ENCODE measurements around the gene RAMP3.
A peak's percentile ranks its signal among the peaks of the same experiment; 100 is the strongest.
"Not testable (repeated sequence)": the region's sequence is repeated elsewhere in the genome, so short reads cannot be mapped to it uniquely, and the experiment has no call there.

Gene RAMP3

GRCh38 chr7:45132708-45133320 is 24.8 kb upstream of the RAMP3 start:
- DNase-seq: no peak

DNA sequence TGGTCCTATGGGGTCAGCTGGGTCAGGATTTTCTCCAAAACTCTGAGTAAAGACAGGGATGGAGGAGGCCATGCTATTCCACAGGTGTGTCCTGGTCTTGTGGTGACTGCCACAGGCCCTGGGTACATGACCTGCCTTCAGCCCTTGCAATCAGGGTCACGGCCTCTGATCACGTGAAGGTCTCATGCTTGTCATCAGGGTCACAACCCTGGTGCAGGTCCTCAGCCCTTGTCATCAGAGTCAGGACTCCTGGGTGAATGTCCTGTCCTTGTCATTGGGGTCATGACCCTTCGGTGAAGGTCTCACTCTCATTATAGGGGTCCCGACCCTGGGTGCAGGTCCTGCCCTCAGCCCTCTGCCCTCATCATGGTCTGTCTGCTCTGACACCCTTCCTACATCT is 24.2 kb upstream of the RAMP3 start:
- no peak for DNase-seq

DNA sequence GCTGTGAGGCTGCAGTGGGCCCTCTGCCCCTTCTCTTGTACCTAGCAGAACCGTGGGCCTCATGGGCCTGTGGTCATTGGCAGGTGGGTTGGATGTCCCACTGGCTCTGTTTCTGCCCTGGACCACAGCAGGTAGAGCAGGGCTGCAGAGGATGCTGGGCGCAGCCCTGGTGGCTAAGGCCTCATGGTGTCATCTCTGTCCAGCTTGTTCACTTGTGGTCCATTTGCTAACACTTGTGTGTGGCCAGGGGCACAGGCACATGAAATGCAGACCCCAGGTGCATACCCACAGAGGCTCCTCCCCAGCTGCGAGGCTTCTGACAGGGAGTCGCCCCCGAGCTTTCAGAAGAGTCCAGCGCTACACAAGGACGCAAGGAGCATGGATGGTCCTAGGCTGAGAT is 23.7 kb upstream of the RAMP3 start:
- no peak for DNase-seq

DNA sequence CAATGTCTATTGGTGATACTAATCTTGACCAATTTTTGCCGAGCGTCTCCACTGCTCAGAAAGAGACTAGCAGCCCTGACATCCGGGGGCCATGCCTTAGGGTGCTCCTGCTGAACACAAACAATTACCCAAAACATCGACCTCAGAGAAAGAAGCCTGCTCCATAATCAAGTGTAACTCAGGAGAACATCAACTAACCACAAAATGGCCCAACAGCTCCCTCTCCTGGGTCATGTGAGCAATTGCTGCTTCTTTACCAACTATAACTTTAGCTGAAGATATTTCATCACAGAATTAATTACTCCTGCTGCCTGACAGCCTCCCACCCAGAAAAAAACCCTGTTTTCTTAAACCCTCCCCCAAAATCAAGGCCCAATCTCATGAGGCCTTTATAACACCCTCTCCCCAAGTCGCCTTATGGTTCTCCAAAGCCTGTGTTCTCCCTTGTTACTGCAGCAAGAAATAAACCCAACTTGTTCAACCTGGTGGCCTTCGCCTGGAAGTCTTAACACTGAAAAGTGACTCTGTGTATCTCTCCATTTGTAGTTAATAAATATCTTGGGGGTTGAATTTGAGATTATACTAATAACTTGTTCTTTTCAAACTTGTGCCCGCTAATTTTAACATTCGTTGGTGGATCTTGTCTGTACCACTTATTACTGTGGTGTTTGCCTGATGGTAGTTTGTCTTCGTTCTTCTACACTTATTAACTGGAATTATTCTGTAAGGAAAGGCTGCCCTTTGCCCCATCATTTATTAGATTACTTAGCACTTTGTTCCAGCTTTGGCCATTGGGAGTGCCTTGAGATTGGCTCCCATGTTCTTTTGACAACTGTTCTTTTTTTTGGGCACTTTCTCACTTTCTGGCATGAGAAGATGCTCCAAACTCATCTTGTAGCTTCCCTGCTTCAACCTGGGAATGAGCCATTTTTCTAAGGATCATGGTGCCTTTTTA is 21.2 kb upstream of the RAMP3 start:
- peak; percentile 59 to 77 for DNase-seq

DNA sequence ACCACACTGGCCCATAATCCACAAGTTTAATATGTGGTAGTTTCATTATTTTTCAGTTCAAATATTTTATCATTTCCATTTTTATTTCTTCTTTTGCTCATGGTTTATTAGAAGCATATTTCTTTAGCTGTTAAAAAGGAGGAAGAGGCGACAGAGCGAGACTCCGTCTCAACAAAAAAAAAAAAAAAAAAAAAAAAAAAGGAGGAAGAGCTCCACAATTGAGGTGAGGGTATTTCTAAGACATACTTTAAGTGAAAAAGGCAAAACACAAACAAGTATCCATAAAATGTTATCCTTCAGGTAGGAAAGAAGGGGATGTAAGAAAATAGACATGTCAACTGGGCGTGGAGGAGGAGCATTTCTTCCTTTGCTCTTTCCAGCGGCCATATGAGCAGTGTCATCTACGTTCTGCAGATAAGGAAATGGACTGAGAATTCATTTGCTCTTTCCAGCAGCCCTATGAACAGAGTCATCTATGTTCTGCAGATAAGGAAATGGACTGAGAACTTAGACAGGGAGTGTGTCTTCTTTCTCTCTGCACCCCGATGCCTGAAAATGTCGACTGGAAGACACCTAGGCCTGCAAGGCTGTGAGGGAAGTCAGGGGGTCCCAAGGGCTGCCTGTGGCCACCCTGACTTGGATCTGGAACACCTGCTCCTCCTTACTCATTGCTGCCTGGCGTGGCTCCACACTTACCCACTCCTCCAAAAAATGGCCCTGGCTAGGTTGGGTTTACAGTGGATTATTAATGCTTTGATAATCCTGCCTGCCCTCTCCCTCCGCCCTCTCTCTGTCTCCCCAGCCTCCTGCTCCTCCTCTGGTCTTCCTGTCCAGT is 18.9 kb upstream of the RAMP3 start:
- no peak for DNase-seq

DNA sequence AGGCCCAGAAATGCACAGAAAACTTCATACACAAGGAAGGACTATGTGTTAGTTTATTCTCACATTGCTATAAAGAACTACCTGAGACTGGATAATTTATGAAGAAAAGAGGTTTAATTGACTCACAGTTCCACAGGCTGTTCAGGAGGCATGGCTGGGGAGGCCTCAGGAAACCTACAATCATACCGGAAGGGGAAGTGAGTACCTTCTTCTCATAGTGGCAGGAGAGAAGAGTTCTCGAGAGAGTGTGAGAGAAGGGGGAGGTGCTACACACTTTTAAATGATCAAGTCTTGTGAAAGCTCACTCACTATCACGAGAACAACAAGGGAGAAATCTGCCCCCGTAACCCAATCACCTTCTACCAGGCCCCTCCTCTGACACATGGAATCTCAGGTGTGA is 16.8 kb upstream of the RAMP3 start:
- no peak for DNase-seq

DNA sequence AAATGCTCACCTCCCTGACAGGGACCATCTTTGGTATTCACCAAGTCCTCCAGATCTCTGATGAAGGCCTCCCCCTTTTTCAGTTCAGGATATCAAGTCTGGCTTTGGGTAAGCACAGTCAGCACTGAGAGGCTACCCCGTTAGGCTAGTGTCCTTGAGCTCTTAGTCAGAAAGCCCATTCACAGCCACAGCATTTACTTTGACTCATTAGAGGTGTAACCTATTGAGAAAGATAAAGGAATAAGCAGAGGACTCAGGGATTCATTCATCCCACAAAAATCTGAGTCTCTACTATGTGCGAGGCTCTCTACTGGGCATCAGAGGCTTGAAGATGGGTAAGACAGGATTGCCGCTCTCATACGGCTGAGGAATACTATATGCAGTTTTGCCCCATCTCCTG is 14.0 kb upstream of the RAMP3 start:
- no peak for DNase-seq

GRCh38 chr7:45145881-45146280 is 11.7 kb upstream of the RAMP3 start:
- DNase-seq: no peak

DNA sequence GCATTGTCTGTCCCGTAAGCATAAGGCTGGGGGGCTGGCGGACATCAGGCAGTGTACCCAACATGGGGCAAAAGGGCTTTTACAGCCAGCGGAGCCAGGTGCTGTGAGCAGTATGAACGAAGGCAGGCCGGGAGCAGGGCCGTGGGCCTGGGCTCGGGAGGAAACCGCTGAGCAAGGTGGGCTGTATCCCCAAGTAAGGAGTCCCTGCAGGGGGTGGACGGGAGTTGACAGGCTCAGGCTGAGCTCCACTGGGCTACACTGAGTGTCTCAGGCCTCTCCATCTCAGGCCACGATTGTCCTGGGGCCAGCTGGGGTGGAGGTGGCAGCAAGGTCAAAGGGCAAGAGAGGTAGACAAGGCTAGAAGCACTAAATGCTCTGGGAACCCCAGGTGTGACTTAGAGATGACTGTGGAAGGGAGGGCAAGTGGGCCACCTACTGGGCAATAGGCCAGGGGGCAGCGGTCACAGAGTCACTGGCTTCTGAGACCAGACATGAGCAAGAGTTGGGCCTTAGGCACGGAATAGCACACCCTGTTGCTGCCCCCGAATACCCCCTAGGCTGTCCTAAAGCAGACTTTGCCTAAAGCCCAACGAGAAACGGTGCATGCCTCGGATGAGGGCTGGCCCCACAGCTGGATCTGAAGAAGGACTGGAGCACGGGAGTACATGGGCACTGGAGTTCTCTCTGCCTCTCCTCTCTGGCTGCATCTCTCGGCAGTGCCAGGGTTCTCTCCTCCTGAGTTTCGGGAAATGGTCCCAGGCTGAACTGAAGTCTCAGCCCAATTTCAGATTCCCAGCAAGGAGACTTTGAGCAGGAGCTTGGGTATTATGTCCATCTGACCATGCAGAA is 10.8 kb upstream of the RAMP3 start:
- DNase-seq: no peak

DNA sequence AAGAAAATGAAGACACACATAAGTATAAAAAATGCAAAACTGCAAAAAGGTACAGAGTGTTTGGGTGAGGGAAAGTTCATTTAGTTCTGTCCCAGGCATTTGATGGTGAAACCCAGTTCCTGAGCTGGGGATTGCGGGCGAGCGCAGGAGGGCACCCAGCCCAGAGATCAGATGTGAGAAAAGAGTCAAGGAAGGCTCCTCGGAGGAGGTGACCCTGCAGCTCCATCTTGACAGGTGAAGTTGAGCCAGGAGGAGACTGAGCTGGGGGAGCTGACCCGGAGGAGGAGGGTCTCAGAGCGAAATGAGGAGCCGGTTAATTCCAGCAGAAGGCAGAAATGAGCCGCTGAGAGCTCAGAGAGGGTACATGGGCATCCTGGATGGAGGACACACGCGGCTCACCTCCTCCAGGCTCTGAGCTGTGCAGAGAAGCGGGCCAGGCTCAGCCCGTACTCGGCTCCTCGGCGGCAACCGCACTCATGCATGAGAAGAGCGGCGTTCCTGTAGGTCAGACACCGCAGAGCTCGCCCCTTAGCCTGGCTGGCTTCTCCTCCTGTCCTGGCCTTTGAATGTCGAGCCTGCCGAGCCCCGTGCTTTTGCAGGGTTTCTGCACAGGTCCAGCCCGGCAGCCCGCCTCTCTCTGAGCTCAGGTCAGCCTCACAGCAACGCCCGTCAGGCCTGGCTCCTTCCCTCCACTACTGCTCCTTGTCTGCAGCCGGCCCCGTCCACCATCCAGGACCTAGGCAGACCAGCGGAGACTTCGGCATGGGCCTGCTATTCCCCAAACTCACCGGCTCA is 9.5 kb upstream of the RAMP3 start:
- DNase-seq: no peak

GRCh38 chr7:45148653-45148973 is 9.0 kb upstream of the RAMP3 start:
- DNase-seq: no peak

GRCh38 chr7:45149606-45150005 is 8.0 kb upstream of the RAMP3 start:
- no peak for DNase-seq

DNA sequence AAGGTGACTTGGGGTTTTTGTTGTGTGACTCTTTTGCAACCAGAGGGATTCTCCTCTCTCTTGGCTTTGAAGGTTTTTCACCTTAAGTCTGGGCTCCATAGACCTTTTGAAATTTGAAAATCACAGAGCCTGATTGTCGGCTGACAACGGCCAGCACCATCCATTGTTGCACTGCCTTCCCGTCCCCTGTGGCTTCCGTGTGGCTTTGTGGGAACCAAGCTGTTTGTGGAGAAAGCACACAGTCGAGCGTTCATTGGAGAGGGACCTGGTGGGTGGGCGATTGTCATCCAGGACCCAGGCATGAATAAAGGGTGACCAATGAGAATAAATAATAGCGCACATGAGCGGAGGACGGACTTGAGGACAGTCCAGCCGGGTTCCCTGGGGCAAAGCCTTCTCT is 7.4 kb upstream of the RAMP3 start:
- DNase-seq: no peak

GRCh38 chr7:45151131-45151684 is 6.4 kb upstream of the RAMP3 start:
- DNase-seq: no peak

GRCh38 chr7:45151967-45152366 is 5.6 kb upstream of the RAMP3 start:
- no peak for DNase-seq

GRCh38 chr7:45153233-45153632 is 4.4 kb upstream of the RAMP3 start:
- no peak for DNase-seq

DNA sequence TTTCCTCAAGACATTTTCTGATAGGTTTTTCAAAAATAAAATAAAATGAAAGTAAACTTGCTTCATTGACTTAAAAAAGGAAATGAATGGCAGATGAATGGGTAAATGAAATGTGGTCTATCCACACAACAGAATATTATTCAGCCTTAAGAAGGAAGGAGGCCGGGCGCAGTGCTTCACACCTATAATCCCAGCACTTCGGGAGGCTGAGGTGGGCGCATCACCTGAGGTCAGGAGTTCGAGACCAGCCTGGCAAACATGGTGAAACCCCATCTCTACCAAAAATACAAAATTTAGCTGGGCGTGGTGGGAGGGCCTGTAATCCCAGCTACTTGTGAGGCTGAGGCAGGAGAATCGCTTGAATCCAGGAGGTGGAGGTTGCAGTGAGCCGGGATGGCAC is 3.7 kb upstream of the RAMP3 start:
- DNase-seq: not testable (repeated sequence)

DNA sequence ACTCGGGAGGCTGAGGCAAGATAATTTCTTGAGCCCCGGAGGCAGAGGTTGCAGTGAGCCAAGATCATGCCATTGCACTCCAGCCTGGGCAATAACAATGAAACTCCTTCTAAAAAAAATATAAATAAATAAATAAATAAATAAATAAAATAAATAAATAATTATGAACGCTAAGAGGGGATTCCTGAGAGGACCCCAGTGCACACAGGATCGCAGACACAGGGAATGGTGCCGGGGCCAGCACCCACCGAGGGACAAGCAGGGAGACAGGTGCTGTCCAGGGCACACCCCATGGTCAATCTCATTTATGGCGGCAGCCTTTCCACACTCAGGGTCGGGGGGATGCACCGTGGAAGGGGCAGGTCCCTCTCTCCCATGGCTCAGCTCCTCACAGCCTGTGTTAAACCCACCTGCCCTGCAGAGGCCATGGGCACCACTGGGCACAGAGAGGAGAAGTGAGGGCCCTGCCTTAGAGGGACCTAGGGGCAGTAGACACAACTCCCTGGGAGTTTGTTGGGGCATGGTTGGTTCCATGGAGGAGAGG is 2.2 kb upstream of the RAMP3 start:
- DNase-seq: no peak

- DNase-seq: no peak
Observed at GRCh38 chr7:45155941-45156340, 1.6 kb upstream of the RAMP3 start.

DNA sequence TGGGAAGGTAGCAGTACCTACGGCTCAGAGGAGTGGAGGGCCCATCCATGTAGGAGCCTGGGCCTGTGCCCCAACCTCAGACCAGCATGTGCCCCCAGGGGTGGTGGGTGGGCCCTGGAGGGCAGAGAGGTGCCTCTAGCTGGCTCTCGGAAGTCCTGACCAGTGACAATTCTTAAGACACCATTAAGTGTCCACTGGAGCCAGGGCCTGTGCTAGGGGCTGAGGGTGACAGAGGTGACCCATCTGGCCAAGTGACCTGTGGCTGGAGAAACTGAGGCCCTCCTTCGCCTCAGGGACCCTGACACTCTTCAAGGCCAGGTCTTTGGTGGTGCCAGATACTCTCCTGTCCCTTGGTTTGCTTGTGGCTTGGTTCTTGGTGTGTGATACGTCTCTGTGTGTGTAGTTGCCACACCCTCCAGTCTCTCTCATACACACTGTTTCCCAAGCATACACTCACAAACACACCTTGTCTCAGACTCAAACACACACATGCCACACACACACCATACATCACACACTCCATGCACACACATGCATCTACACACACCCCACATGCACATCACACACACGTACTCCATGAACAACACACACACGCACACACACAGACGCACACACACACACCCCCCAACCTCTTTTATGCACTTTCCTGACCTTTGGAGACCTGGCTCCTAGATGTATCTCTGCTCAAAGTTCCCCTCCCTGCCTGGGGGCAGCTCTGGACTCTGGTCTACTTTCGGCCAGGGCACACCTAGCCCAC is 897 bp upstream of the RAMP3 start:
- no peak for DNase-seq

- no peak for DNase-seq
Observed at GRCh38 chr7:45157286-45157652, 322 bp upstream of the RAMP3 start.
